ENCODE data around the gene GMDS. TPM values are rescaled to one million over a fixed set of nuclear protein-coding genes. Genes with fewer than 3 reads are reported as not detected.

GMDS gene
- total RNA-seq, 1 experiment from 2014 or later = 9.7 TPM

DNA sequence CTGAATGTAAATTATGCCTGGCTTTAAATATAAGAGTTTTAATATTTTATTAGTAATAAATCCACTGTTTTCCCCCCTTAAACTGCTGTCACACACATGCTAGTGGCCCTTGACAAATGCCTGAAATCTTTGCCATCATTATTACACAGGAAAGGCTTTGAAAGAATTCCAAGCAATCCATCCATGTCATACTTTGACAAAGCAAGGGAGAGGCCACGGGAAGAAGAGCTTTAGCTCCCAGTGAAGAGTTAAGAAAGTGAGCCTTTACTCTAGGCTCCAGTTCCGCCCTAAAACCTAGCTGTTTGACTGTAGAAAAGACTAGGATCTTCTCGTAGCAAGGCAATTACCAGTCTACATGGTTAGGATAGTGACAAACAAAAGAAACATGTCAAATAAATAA is 147.9 kb downstream of the GMDS start:
- H3K4me2 ChIP-seq (ENCODE audit: low read depth, low read length, poor library complexity, severe bottlenecking) = no peak overlapping the region
- H2AFZ ChIP-seq (ENCODE audit: low read length) = no peak overlapping the region
- no peak overlapping the region for H3K27ac ChIP-seq (ENCODE audit: low read length)
- H3K9ac ChIP-seq (ENCODE audit: low read length) = no peak overlapping the region
- peaks cover 2% of the 10 kb centered on the region; the same call in 1 of the 2 replicates for H4K20me1 ChIP-seq (ENCODE audit: insufficient read depth, low read depth, low read length)
- H3K27me3 ChIP-seq (ENCODE audit: low read length) = no peaks in the 10 kb centered on the region
- DNase-seq = no peak
- H3K36me3 ChIP-seq (ENCODE audit: insufficient read depth, low read length) = no peaks in the 10 kb centered on the region
- H3K4me3 ChIP-seq (ENCODE audit: low read length) = no peak overlapping the region
- no peaks in the 10 kb centered on the region for H3K79me2 ChIP-seq (ENCODE audit: low read length)
- H3K9me2 ChIP-seq (replicated peaks; ENCODE audit: insufficient read depth, low read length) = no peaks in the 10 kb centered on the region
- H3K4me1 ChIP-seq (ENCODE audit: low read length) = no peaks in the 10 kb centered on the region
- H3K9me3 ChIP-seq (ENCODE audit: low read length) = no peaks in the 10 kb centered on the region

- Histone ChIP-seq H3K36me3 (ENCODE audit: insufficient read depth, low read length) (no peaks in the 10 kb centered on the region), H3K9ac (ENCODE audit: low read length) (no peak overlapping the region), H3K4me2 (ENCODE audit: low read depth, low read length, poor library complexity, severe bottlenecking) (no peak overlapping the region), H3K79me2 (ENCODE audit: low read length) (no peaks in the 10 kb centered on the region), H3K9me2 (replicated peaks; ENCODE audit: insufficient read depth, low read length) (no peaks in the 10 kb centered on the region), H3K4me1 (ENCODE audit: low read length) (no peaks in the 10 kb centered on the region), H3K4me3 (ENCODE audit: low read length) (no peak overlapping the region), H2AFZ (ENCODE audit: low read length) (no peak overlapping the region), H3K9me3 (ENCODE audit: low read length) (no peaks in the 10 kb centered on the region), H3K27ac (ENCODE audit: low read length) (no peak overlapping the region), H3K27me3 (ENCODE audit: low read length) (no peaks in the 10 kb centered on the region), H4K20me1 (ENCODE audit: insufficient read depth, low read depth, low read length) (peaks cover 8% of the 10 kb centered on the region)
- DNase-seq = no peak
Measured at GRCh38 chr6:2094642-2095041, 150.8 kb downstream of the GMDS start.

DNA sequence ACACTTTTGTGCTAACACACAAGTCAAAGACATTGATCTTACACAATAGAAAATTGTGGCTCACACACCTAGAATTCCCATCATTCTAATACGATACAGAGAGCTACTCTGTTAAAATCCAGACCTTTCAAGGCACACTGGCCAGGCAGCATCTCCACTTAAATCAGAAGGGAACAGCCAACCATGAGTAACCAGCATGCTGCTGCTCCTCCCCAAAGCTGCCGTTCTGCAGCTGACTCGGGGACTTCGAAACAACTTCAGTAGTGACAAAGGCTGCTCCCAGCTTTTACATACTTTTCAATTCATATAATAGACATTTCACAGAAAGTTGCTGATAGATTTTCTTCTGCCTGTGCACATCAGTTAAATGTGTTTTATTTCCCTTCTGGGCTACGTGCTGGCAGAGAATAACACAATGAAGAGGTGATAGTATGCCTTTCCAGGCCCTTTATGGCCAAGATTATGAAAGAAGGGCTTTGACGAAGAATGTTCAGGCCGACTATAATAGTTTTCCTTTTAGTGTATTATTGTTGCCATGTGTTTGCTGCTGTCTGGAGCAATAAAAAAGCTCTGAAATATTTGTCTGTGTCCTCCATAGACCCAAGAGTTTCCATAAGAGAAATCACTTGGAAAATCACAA is 159.0 kb downstream of the GMDS start:
- Histone ChIP-seq H3K9ac (ENCODE audit: low read length) (no peak overlapping the region), H3K9me2 (replicated peaks; ENCODE audit: insufficient read depth, low read length) (no peaks in the 10 kb centered on the region), H3K4me1 (ENCODE audit: low read length) (peaks cover 5% of the 10 kb centered on the region), H3K79me2 (ENCODE audit: low read length) (no peaks in the 10 kb centered on the region), H3K4me2 (ENCODE audit: low read depth, low read length, poor library complexity, severe bottlenecking) (no peak overlapping the region), H2AFZ (ENCODE audit: low read length) (no peak overlapping the region), H4K20me1 (ENCODE audit: insufficient read depth, low read depth, low read length) (peaks cover 7% of the 10 kb centered on the region; the same call in 1 of the 2 replicates), H3K27me3 (ENCODE audit: low read length) (no peaks in the 10 kb centered on the region), H3K9me3 (ENCODE audit: low read length) (no peaks in the 10 kb centered on the region), H3K4me3 (ENCODE audit: low read length) (no peak overlapping the region), H3K36me3 (ENCODE audit: insufficient read depth, low read length) (no peaks in the 10 kb centered on the region), H3K27ac (ENCODE audit: low read length) (no peak overlapping the region)
- DNase-seq = no peak

GRCh38 chr6:2085657-2086056 is 159.7 kb downstream of the GMDS start:
- Histone ChIP-seq H3K36me3 (ENCODE audit: insufficient read depth, low read length) (no peaks in the 10 kb centered on the region), H3K4me3 (ENCODE audit: low read length) (no peak overlapping the region), H3K27me3 (ENCODE audit: low read length) (no peaks in the 10 kb centered on the region; the same call in 1 of the 2 replicates), H3K4me1 (ENCODE audit: low read length) (peaks cover 5% of the 10 kb centered on the region), H3K9me3 (ENCODE audit: low read length) (peaks cover 3% of the 10 kb centered on the region; the same call in 1 of the 2 replicates), H3K9me2 (replicated peaks; ENCODE audit: insufficient read depth, low read length) (no peaks in the 10 kb centered on the region), H3K79me2 (ENCODE audit: low read length) (no peaks in the 10 kb centered on the region), H4K20me1 (ENCODE audit: insufficient read depth, low read depth, low read length) (peaks cover 5% of the 10 kb centered on the region; the same call in 1 of the 2 replicates), H3K9ac (ENCODE audit: low read length) (no peak overlapping the region), H3K27ac (ENCODE audit: low read length) (no peak overlapping the region), H3K4me2 (ENCODE audit: low read depth, low read length, poor library complexity, severe bottlenecking) (no peak overlapping the region), H2AFZ (ENCODE audit: low read length) (no peak overlapping the region)
- no peak for DNase-seq

GRCh38 chr6:2081155-2082138 is 164.0 kb downstream of the GMDS start:
- H3K4me1 ChIP-seq (ENCODE audit: low read length) = peaks cover 5% of the 10 kb centered on the region
- H3K9me2 ChIP-seq (replicated peaks; ENCODE audit: insufficient read depth, low read length) = no peaks in the 10 kb centered on the region
- no peak overlapping the region for H2AFZ ChIP-seq (ENCODE audit: low read length)
- 0 out of 2 replicates have a peak, but pooled peaks cover 3% of the 10 kb centered on the region for H3K36me3 ChIP-seq (ENCODE audit: insufficient read depth, low read length)
- no peaks in the 10 kb centered on the region for H3K79me2 ChIP-seq (ENCODE audit: low read length)
- no peaks in the 10 kb centered on the region for H4K20me1 ChIP-seq (ENCODE audit: insufficient read depth, low read depth, low read length)
- no peak overlapping the region for H3K9ac ChIP-seq (ENCODE audit: low read length)
- H3K27me3 ChIP-seq (ENCODE audit: low read length) = peaks cover 2% of the 10 kb centered on the region; the same call in 1 of the 2 replicates
- no peak overlapping the region for H3K27ac ChIP-seq (ENCODE audit: low read length)
- DNase-seq = no peak
- H3K4me2 ChIP-seq (ENCODE audit: low read depth, low read length, poor library complexity, severe bottlenecking) = no peak overlapping the region
- H3K9me3 ChIP-seq (ENCODE audit: low read length) = peaks cover 15% of the 10 kb centered on the region
- H3K4me3 ChIP-seq (ENCODE audit: low read length) = no peak overlapping the region

DNA sequence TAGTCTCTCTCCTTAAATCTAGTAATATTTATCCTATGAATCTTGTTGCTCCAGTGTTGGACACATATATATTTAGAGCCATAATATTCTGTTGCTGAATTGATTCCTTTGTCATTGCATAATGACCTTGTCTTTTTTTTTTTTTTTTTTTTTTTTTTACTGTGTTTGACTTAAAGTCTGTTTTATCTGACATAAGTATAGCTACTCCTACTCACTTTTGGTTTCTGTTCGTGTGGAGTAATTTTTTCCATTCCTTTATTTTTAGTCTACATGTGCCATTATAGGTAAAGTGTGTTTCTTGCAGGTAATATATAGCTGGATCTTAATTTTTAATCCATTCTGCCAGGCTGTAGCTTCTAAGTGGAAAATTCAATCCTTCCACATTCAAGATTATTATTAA is 166.5 kb downstream of the GMDS start:
- no peak overlapping the region for H3K27ac ChIP-seq (ENCODE audit: low read length)
- no peak overlapping the region for H2AFZ ChIP-seq (ENCODE audit: low read length)
- H3K9ac ChIP-seq (ENCODE audit: low read length) = no peak overlapping the region
- H3K27me3 ChIP-seq (ENCODE audit: low read length) = peaks cover 2% of the 10 kb centered on the region; the same call in 1 of the 2 replicates
- H3K4me1 ChIP-seq (ENCODE audit: low read length) = no peaks in the 10 kb centered on the region
- 0 out of 2 replicates have a peak, but pooled peaks cover 3% of the 10 kb centered on the region for H3K36me3 ChIP-seq (ENCODE audit: insufficient read depth, low read length)
- H3K4me3 ChIP-seq (ENCODE audit: low read length) = no peak overlapping the region
- DNase-seq = no peak
- no peak overlapping the region for H3K4me2 ChIP-seq (ENCODE audit: low read depth, low read length, poor library complexity, severe bottlenecking)
- H3K9me2 ChIP-seq (replicated peaks; ENCODE audit: insufficient read depth, low read length) = no peaks in the 10 kb centered on the region
- no peaks in the 10 kb centered on the region for H3K79me2 ChIP-seq (ENCODE audit: low read length)
- peaks cover 15% of the 10 kb centered on the region for H3K9me3 ChIP-seq (ENCODE audit: low read length)
- H4K20me1 ChIP-seq (ENCODE audit: insufficient read depth, low read depth, low read length) = no peaks in the 10 kb centered on the region

GRCh38 chr6:2077826-2078225 is 167.6 kb downstream of the GMDS start:
- Histone ChIP-seq H3K79me2 (ENCODE audit: low read length) (no peaks in the 10 kb centered on the region), H2AFZ (ENCODE audit: low read length) (no peak overlapping the region), H3K9me3 (ENCODE audit: low read length) (peaks cover 15% of the 10 kb centered on the region), H4K20me1 (ENCODE audit: insufficient read depth, low read depth, low read length) (no peaks in the 10 kb centered on the region), H3K27ac (ENCODE audit: low read length) (no peak overlapping the region), H3K4me2 (ENCODE audit: low read depth, low read length, poor library complexity, severe bottlenecking) (no peak overlapping the region), H3K4me3 (ENCODE audit: low read length) (no peak overlapping the region), H3K4me1 (ENCODE audit: low read length) (no peaks in the 10 kb centered on the region), H3K9me2 (replicated peaks; ENCODE audit: insufficient read depth, low read length) (no peaks in the 10 kb centered on the region), H3K36me3 (ENCODE audit: insufficient read depth, low read length) (0 out of 2 replicates have a peak, but pooled peaks cover 3% of the 10 kb centered on the region), H3K27me3 (ENCODE audit: low read length) (peaks cover 2% of the 10 kb centered on the region; the same call in 1 of the 2 replicates), H3K9ac (ENCODE audit: low read length) (no peak overlapping the region)
- DNase-seq = no peak

- H3K4me1 ChIP-seq (ENCODE audit: low read length) = no peaks in the 10 kb centered on the region
- no peak overlapping the region for H3K9ac ChIP-seq (ENCODE audit: low read length)
- H2AFZ ChIP-seq (ENCODE audit: low read length) = no peak overlapping the region
- no peaks in the 10 kb centered on the region for H3K36me3 ChIP-seq (ENCODE audit: insufficient read depth, low read length)
- H3K9me2 ChIP-seq (replicated peaks; ENCODE audit: insufficient read depth, low read length) = no peaks in the 10 kb centered on the region
- no peak for DNase-seq
- 0 out of 2 replicates have a peak, but pooled peaks cover 3% of the 10 kb centered on the region for H4K20me1 ChIP-seq (ENCODE audit: insufficient read depth, low read depth, low read length)
- peaks cover 2% of the 10 kb centered on the region; the same call in 1 of the 2 replicates for H3K9me3 ChIP-seq (ENCODE audit: low read length)
- no peak overlapping the region for H3K27ac ChIP-seq (ENCODE audit: low read length)
- H3K79me2 ChIP-seq (ENCODE audit: low read length) = no peaks in the 10 kb centered on the region
- no peaks in the 10 kb centered on the region for H3K27me3 ChIP-seq (ENCODE audit: low read length)
- no peak overlapping the region for H3K4me3 ChIP-seq (ENCODE audit: low read length)
- H3K4me2 ChIP-seq (ENCODE audit: low read depth, low read length, poor library complexity, severe bottlenecking) = no peak overlapping the region
Measured at GRCh38 chr6:2073476-2073875, 171.9 kb downstream of the GMDS start.
